GM21786 (cell line): ENCODE data around the gene PBX1.

Experiments
- ATAC-seq: cut with Tn5 transposase; IDR thresholded peaks from one replicate; pipeline ENCODE4 v1.9.1; 2021; ENCODE audit not compliant: unreplicated experiment

The PBX1 gene

GRCh38 chr1:164856381-164856780 lies 297.4 kb downstream of the PBX1 start:
- ATAC-seq, result no peak

DNA sequence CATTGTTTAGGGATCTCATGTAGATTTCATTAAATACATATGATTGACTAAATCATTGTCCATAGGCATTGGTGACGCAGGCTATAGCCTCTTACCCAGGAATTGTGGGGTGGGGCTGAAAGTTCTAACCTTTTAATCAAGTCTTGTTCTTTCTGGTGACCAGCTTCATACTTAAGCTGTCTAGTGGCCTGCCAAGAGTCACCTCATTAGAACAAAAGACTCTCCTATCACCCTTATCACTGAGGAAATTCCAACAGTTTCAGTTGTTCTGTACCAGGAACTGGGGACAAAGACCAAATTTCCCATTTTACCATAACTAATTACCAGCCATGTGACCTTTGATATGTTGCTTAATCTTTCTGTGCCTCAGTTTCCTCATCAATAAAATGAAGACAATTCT lies 298.5 kb downstream of the PBX1 start:
- ATAC-seq, result no peak

- no peak for ATAC-seq
These were observed 299.2 kb downstream of the PBX1 start for GRCh38 chr1:164858096-164858632.

DNA sequence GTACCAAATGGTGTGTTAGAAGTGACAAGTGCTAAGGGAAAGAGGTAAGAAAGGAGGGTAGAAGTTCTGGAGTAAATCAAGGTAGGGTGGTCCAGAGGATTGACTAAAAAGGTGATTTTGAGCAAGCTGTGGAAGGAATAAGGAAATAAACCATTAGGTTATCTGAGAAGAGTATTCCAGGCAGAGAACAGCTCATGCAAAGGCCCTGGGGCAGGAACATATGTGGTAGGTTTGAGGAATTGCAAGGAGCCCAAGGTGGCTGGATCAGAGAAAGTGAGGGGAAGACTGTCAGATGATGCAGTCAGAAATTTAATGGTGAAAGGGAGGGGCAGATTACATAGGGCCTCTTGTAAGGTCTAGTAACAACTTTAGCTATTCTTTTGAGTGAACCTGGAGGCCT lies 302.6 kb downstream of the PBX1 start:
- no peak for ATAC-seq

GRCh38 chr1:164863056-164863455 lies 304.1 kb downstream of the PBX1 start:
- ATAC-seq, result no peak

- ATAC-seq, result no peak
These were observed 305.2 kb downstream of the PBX1 start for GRCh38 chr1:164864161-164864560.

DNA sequence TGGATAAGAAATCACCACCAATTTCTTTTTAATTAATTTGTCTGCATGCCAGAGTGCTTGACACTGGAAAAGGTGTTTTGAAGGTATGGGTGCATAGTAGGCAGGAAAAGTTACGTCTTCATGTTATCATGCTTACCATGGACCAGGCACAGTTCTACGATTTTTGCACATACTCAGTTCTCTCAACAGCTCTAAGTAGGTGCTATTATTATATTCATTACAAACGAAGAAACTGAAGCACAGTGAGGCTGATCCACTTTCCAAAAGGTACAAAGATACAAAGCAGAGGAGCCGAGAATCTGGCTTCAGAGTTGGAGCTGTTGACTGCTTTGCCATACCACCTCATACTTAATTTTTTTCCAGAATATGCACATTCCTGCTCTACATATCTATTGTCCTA lies 306.4 kb downstream of the PBX1 start:
- no peak for ATAC-seq

DNA sequence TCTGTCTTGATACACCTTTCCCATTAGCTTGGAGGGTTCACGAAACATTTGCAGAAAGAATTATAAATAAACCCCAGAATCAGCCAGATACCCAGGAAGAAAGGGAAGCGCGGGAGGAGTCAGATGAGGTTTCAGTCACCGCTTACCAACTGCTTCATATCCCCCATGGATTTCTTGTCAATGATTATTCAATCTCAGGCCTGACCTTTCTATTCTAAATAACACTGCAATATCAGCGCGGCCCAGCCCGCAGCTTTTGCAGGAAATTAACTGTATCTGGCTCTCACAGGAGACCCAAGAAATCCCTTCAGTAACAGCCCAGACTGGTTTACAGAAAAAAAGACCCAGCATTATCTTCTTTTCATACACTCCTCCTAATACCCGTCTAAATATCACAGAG lies 308.6 kb downstream of the PBX1 start:
- ATAC-seq, result no peak

- no peak for ATAC-seq
These were observed 310.0 kb downstream of the PBX1 start for GRCh38 chr1:164868990-164869389.

DNA sequence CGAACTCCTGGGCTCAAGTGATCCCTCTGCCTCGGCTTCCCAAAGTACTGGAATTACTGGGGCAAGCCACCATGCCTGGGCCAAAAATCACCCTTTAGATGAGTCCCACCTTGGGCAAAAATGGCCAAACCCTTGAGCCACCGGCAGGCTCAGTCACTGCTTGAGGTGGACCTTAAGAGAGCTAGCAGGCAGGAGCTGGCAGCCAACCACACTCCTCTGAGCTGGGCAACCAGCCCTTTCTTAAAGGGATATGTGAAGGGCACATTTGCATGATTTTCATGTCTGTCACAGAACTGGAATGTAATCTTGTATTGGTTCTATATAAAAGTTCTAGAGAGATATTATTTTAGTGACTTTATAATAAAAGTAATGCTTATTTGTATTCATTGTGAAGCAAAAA lies 316.5 kb downstream of the PBX1 start:
- ATAC-seq, result no peak

DNA sequence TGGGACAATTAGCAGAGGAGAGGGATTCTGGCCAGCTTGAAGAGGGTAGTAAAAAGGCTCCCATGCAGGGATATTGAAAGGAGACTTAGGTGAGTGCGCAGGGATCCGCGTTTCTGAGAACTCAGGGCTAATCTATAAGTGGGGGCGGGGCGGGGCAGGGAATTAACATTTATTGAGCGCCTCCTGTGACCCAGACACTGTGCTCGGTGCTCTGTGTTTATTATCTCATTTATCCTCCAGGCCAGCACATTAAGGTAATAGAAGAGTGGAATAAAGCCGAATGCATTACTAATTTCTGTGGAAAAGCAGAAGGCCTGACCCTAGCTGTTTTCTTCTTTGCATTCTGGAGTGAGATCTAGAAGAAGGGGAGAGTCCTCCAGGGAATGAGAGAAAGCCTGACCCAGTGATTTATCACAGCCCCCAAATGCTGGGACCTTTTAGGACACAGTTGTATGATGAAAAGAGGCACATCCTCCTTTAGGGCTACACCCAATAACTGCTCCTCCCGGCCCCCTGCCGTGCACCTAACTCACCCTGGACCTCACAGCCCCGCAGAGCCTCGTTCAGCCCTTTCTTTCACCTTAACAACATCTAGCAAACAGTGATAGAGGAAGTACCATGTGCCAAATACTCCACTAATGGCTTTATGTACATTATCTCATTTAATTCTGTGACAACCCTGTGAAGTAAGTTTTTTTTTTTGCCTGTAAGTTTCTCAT lies 317.6 kb downstream of the PBX1 start:
- ATAC-seq, result no peak

DNA sequence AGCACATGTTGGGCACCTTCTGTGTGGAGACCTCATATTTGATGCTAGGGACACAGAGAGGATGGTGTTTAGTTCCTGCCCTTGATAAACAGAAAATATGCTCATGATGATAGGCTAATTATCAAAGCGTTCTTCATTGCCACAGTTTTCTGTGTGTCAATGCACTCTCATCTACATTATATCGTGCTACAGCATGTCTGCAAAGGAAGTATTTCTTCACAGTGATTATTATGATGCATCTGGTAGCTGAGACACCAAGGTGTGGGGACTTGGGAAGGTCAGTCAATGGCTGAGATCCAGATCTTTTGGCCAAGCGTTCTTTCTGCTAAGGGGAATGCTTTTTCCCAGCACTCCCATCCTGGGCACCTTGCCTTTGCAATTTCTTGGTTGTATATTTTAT lies 321.2 kb downstream of the PBX1 start:
- ATAC-seq, result no peak

DNA sequence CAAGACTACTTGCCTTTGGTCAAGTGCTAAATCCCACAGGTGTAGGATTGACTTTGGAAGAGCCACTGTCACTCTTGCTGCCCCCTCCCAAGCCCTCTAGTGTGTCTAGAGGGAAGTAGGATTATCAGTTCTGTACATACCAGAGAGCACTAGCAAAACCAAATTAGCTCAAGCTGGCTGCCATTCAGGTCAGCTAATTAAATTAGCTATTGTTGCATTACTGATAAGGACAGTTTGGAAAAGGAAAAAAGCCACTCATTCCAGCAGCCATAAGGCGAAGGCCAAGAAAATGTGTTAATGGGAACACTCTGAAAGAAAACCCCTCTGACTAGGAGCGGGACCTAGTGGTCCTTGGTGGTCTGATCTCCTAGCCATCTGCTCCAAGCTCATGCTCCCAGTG lies 321.7 kb downstream of the PBX1 start:
- ATAC-seq, result no peak

GRCh38 chr1:164885311-164885710 lies 326.3 kb downstream of the PBX1 start:
- ATAC-seq, result no peak

DNA sequence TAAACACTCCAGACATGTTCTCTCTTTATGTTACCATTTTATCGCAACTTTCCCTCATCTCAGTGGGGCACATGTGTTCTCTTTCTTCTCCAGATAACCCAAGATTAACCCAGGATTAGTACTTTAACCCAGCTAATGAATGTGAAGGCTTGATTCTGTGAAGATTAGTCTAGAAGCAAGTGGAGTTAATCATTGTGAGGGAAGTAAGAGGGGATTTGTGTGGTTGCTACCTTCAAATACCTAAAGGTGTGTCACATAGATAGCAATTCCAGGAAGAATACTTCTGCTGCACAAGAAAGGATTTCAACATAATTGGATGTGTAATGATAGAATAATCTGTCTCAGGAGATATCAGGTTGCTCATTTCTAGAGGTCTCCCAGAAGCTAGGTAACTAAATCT lies 327.1 kb downstream of the PBX1 start:
- no peak for ATAC-seq

DNA sequence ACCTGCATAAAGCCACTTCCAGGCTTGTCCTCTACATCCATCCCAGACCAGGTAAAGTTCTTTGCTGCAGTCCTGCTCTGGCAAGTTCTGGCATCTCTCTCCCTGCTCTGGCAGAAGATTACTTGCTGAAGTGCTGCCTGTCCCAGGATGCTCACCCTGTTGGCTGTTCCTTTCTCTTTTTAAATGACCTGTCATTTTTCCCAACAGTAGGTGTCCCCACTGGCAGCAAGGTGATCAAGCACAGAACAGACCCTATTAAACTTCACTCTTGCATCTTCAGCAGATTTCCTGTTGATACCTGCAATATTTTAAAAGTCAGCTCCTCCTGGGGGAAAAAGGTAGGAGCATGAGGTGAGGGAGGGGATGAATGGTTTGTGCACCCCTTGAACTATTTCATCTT lies 332.6 kb downstream of the PBX1 start:
- no peak for ATAC-seq

GRCh38 chr1:164895026-164895912 lies 336.3 kb downstream of the PBX1 start:
- no peak for ATAC-seq

- no peak for ATAC-seq
These were observed 342.0 kb downstream of the PBX1 start for GRCh38 chr1:164901031-164901430.
